GM21786 (cell line): ENCODE results near the gene SLC25A14.

Source experiments
- ATAC-seq: cut with Tn5 transposase; IDR thresholded peaks from one replicate; pipeline ENCODE4 v1.9.1; 2021; ENCODE audit not compliant: unreplicated experiment

The SLC25A14 gene

DNA sequence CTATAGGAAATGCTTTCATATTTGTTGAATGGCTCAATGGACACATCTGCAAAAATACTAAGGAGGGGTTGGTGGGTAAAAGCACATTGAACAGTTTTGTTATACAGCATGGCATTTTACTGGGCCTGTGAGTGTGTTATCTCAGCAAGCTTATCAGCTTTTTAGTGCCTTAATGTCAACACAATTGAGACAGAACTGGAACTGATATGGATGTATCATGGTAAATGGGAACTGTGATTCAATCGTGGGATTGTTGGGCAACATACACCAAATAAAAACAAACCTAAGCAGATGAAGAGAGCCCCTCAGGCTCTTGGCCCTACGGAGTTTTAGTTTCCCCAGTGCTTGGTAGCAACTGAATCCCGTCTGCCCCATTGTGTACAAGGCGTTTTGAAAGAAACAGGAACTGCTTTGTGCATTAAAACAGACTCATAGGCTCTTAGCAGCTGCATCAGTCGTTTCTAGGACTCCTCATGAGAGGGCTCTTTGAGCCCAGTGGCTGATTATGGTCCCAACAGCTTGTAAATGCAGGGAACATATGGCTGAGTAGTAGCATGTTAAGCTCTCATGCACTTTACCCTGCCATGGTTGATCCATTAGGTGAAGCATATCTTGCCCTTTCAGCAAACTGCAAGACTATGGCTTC, 38.4 kb downstream of the SLC25A14 start:
- ATAC-seq: no peak

DNA sequence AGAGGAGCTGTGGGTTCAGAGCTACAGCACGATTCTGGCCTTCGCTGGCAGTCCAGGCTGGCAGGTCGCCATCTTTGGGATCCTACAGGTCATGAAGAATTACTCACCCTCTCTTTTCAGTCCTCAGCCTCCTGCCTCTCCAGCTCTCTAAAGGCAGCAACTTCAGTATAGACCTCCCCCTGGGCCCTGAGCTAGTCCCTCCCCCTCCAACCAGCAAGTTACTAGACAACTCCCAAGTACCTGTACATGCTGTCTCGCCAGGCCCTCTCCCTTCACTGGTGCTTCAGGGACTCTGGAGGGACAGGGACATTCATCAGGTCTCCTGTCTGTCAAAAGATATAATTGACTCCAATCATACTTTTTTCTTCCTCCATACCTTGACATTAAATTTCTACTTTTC, 45.8 kb downstream of the SLC25A14 start, which contains the start of gene GPR119:
Gene GPR119 (minus strand): TSS at position 155 of the 400 bp plus-strand sequence. CDS start 227 bp downstream, outside the sequence.
- ATAC-seq: no peak

DNA sequence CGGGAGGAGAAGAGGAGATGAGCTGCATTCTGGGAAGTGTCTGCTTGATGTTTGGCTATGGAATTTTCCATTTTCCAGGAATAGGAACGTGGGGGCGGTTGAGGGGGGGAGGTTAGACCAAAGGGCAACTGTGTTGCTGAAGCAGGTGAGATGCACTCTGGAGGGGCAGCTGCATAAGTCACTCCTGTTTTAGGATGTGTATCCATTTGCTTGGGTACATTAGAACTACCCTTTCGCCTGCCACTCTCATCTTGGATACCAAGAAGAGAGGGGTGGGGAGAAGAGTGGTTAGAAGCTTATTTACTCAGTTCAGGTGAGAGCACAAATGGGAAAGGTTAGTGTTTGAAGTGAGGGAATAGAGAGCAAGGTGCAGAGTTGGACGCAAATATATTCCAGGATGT, 46.7 kb downstream of the SLC25A14 start:
- ATAC-seq: no peak

DNA sequence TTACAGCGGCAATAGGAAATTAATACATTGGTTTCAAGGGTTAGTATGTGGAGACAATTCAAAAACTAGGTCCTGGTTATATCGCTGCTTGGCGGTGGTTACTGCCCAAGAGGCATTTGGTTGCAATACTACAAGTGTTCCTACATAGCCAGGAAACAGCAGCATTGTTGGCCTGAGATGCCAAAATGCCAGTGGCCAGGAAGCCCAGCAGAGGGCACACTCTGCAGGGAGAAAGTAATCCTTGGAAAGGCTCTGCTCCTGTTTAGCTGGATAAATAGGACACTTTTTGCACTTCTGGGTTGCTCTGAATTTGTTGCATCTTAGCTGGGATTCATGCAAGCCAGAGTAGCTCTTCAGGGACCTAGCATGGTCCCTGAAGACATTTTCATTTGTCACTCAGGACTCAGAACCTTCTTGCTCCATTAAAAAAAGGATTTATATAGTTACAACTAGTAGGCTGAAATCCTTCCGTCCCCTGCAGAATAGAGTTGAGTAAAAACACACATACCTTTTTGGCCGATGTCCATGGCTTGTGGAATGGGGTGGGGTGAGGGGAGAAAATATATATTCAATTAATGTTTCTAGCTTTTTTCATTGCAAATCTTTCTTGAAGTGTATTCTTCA, 53.8 kb downstream of the SLC25A14 start:
- ATAC-seq: no peak

DNA sequence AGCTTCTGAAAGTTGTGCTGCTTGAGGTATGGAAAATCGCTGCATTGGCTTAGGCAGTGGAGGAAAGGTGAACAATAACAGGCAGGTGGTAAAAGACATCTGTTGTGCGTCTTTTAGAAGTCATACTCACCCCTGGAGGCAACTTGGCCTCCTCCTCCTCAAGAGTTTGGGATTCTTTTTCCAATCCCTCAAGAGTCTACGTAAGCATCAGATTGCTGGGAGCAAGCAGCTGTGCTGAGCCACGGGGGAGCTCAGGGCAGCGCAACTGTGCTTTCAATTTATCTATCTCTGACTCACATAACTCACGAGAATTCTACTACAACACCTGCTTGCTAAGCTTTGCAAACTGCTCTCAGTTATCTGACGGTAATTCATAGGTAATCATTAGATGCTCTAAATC, 55.6 kb downstream of the SLC25A14 start:
- no peak for ATAC-seq

DNA sequence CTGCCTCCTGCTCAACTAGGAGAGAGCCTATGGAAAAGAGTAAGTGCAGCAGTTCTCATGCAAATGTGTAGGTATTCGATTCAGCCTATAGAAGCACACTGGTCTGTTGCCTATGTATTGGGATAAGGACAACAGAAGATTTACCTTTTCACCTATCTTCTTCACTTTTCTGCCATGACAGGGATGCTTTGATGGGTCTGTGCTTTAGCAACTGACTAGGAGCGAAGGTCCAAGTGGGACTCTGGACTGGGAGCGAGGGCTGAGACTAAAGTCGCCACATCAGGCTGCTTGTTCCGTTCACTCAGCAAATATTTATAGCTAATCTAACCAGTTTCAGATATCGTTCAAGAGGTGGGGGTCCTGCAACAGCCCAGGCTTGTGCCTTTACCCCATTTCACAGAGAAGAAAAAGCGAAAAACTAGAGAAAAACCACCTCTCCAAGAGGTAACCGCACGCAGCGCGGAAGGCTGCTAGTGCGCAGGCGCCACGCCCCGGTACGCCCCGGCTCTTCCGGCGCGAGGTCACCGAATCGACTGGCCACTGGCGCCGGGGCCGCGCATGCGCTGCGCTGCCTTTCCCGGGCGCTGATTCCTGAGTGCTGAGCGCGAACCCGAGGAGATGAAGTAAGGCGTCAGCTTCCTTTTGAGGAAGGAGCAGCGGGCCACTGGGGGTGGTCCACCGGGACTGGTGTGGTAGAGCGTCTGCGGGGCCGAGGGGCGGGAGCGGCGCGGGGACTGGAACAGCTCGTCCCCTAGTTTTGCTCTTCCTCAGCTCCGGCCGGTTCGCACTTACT, 61.9 kb downstream of the SLC25A14 start, which contains the start of gene RBMX2:
Gene RBMX2 (plus strand): TSS at position 573 of the 793 bp plus-strand sequence. CDS start 46 bp downstream, at position 619.
- peak; percentile 95 for ATAC-seq

DNA sequence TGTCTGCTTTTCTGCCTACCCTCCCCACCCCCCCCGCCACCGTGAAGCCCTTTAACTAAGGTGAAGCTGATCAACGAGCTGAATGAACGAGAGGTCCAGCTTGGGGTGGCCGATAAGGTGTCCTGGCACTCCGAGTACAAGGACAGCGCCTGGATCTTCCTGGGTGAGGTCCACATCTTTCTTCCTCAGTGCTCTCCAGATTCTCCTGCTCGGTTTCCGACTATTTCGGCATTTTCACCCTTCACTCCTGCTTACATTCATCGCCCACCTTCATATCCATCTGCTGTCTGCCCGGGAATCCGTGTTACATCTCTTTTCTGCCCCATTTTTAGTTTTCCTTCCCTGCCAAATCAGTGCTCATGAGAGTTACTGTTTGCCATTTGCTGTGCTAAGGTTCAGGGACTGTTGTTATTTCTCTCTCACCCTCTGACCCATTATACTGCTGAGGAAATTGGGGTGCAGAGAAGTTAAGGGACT, 62.5 kb downstream of the SLC25A14 start:
- no peak for ATAC-seq

DNA sequence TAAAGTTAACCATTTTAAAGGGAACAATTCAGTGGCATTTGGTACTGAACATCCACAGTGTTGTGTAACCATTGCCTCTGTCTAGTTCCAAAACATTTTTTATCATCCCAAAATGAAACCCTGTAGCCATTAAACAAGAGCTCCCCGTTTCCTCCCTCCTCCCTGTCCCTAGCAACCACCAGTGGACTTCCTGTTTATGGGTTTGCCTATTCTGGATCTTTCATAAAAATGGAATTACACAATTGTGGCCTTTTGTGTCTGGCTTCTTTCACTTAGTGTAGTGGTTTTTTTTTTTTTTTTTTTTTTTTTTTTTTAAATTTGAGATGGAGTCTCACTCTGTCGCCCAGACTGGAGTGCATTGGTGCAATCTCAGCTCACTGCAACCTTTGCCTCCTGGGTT, 73.7 kb downstream of the SLC25A14 start:
- no peak for ATAC-seq

DNA sequence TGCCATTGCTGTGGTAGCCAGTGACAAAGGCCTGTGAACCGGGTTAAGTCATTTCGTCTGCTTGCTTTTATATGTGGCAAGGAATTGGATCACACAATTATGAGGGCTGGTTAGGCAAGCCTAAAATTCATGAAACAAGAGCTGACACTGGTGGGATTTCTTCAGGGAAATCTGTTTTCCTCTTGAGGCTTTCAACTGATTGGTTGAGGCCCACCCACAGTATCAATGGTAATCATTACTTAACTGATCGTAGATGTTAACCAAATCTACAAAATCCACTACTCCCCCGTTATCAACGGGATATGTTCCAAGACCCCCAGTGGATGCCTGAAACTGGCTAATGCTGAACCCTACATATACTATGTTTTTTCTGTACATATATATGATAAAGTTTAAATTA, 75.1 kb downstream of the SLC25A14 start:
- ATAC-seq: no peak

DNA sequence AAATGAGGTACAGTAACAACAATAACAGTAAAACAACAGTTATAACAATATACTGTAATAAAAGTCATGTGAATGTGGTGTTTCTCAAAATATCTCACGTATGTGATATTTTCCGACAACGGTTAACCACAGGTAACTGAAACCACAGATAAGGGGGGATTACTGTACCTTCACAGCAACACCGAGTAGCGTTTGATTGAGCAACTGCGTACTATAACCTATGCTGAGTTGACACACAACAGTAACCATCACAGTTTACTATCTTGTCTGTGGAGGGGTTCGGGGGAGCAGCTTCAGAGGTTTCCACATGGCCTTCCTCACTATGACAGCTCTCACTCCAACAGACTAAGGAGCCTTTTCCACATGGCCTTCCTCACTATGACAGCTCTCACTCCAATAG, 75.5 kb downstream of the SLC25A14 start:
- no peak for ATAC-seq

DNA sequence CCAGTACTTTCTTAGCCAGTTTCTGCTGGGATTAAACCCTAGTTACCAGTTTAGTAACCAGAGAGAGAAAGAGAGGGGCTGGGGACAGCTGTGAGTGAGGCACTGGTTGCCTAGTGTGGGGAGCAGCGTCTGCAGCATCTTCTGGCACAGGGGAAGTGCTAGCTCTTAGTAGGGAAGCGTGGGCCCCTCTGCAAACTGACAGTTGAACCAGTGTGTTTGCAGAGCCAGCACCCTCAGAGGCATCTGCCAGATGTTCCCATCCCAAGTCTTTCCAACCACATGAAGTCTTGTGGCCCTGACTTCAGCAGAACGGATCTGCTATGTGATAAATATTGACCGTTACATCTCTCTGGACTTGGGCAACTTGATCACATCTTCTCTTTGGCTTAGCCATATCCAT, 77.1 kb downstream of the SLC25A14 start:
- no peak for ATAC-seq

DNA sequence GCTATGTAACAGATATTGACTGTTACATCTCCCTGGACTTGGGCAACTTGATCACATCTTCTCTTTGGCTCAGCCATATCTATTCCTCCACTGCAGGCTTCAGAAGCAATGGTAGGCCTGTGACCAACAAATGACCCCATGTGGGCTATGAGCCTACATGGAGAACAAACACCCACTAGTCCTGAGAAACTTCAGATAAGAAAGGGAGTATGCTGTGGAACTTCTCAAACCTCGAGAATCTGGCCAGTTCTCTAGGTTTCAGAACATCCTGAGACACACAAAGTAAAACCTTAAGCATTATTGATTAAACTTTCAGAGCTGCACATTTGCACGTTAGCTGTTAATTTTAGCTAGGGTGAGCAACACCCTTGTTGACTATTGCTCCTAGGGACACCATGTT, 78.3 kb downstream of the SLC25A14 start:
- ATAC-seq: peak; percentile 31

DNA sequence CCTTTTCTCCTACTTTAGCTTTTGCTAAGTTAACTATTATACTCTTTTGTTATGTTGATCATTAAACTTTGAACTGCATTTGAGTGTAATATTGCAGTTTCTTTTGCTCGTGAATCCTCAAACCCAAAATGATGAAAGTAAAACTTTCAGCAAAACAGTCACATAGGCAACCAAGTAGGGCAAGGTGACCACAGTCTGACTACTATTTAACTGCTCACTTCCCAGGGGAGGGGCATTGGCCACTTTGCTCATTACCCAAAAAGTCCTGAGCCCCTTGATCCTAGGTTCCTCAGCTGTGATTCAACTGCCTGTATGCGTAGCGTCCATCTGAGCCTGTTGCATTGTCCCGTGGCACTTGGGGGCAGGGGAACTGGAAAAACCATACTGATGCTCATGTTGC, 79.0 kb downstream of the SLC25A14 start:
- peak; percentile 46 for ATAC-seq

DNA sequence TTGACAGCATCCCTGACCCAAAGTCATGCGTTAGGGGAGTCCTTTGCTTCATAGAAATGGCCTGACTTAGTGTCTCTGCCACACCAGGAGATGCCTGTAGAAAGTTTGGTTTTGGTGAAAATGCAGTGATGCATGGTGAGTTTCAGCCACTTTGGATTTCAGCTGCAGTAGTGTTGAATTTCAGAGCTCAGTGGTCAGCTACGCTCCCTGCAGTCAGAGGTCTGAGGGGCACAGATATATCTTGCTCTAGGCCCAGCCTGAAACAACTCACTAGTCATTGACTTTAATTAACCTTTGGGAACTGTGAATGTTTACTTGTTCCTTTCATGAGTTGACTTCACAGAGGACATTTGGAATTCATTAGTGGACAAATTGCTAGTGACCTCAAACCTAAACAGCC, 79.5 kb downstream of the SLC25A14 start:
- ATAC-seq: peak; percentile 48
